K562 (cell line): Measurements from ENCODE around the gene SUGP1. TPM values are rescaled to one million over a fixed set of nuclear protein-coding genes. Genes with fewer than 3 reads are reported as not detected.
A peak's percentile ranks its signal among the peaks of the same experiment; 100 is the strongest.

ENCODE experiments used
- ATAC-seq: fragments of 200-7000 bp; cut with Tn5 transposase; 3 replicates; pipeline ENCODE4 v1.9.1; 2020; ENCODE audit warnings: moderate library complexity
- BruUV-seq: library from RNA; stranded (reverse); fragments of 400-500 nt; replicated peaks from 2 replicates; lab custom pipeline; 2021; lab: Mats Ljungman, UMichigan
- CTCF ChIA-PET: fragments of 300-600 bp; formaldehyde crosslinking; extraction: SDS; loops from one replicate; lab custom pipeline; 2021; ENCODE audit warnings: low intra/inter-chr PET ratio; lab: Yijun Ruan, JAX
- POLR2A ChIA-PET: fragments of 300-600, 350-650 bp; sonication (Branson Sonifier 250); formaldehyde crosslinking; extraction: SDS; loops from one replicate; lab custom pipeline; 2021; ENCODE audit warnings: antibody characterized with exemption, inconsistent platforms; lab: Yijun Ruan, JAX
- DNase-seq, 4 experiments: peaks; one replicate each; pipeline versions ENCODE4 v3.0.0 to v3.0.0-alpha.2; 2011 to 2018; ENCODE audit warnings: low spot score in 3 of 4, mixed read lengths in 3 of 4; ENCODE audit errors: extremely low read depth in 1 of 4
- FAIRE-seq: peaks from 2 replicates; lab custom pipeline; 2011; peaks lifted over from hg19 to GRCh38; lab: Jason Lieb, UNC
- H2AFZ ChIP-seq: 2 replicates; pipeline ENCODE4 v1.6.0; 2011; ENCODE audit warnings: low read depth, low read length, control low read depth, inconsistent platforms
- H3K27ac ChIP-seq: fragments of 200-600 bp; 3 replicates; pipeline ENCODE4 v1.8.0; 2011; ENCODE audit warnings: low read depth, mild to moderate bottlenecking, control low read depth, inconsistent platforms, low read length, moderate library complexity, mixed read lengths; ENCODE audit errors: extremely low read depth
- H3K27me3 ChIP-seq, 2 experiments: fragments of 300-600 bp in 1 of 2; 2 replicates in 1 of 2; 3 replicates in 1 of 2; pipeline versions ENCODE4 v1.6.0 to v1.8.0; 2011; ENCODE audit warnings: inconsistent platforms in 2 of 2, low read length in 2 of 2, mild to moderate bottlenecking in 1 of 2, mixed read lengths in 1 of 2, moderate library complexity in 1 of 2; ENCODE audit not compliant: control insufficient read depth in 2 of 2, insufficient read depth in 2 of 2
- H3K36me3 ChIP-seq: fragments of 300-600 bp; 3 replicates; pipeline ENCODE4 v1.8.0; 2011; ENCODE audit warnings: mild to moderate bottlenecking, low read length, inconsistent platforms; ENCODE audit not compliant: control insufficient read depth, insufficient read depth
- H3K4me1 ChIP-seq, 2 experiments: fragments of 200-600 bp in 1 of 2; replicated peaks in 1 of 2; 2 replicates in 1 of 2; 3 replicates in 1 of 2; pipeline versions ENCODE4 v1.5.1 to v1.8.0; 2011; ENCODE audit warnings: inconsistent platforms in 2 of 2, low read length in 2 of 2, mild to moderate bottlenecking in 1 of 2, mixed read lengths in 1 of 2, moderate library complexity in 1 of 2; ENCODE audit not compliant: control insufficient read depth in 2 of 2, insufficient read depth in 2 of 2
- H3K4me2 ChIP-seq: 2 replicates; pipeline ENCODE4 v1.6.1; 2011; ENCODE audit warnings: low read length, control low read depth, inconsistent platforms, mixed read lengths; ENCODE audit not compliant: insufficient read depth
- H3K4me3 ChIP-seq: fragments of 200-600 bp; sonication (generic), shearing (Covaris generic); 2 replicates; pipeline ENCODE4 v1.5.1; 2016; ENCODE audit warnings: control low read depth, inconsistent platforms
- H3K79me2 ChIP-seq: fragments of 200-600 bp; 3 replicates; pipeline ENCODE4 v1.8.0; 2011; ENCODE audit warnings: low read length, inconsistent platforms; ENCODE audit not compliant: control insufficient read depth, insufficient read depth
- H3K9ac ChIP-seq, 2 experiments: 2 replicates each; pipeline versions ENCODE4 v1.6.0 to v1.6.1; 2011; ENCODE audit warnings: low read depth in 2 of 2, low read length in 2 of 2, control low read depth in 1 of 2, inconsistent platforms in 1 of 2, mild to moderate bottlenecking in 1 of 2, mixed read lengths in 1 of 2; ENCODE audit not compliant: insufficient read depth in 1 of 2
- H3K9me1 ChIP-seq: one replicate; pipeline ENCODE4 v1.6.0; 2011; ENCODE audit warnings: inconsistent platforms, mild to moderate bottlenecking, low read length, moderate library complexity; ENCODE audit not compliant: control insufficient read depth, insufficient read depth
- H3K9me3 ChIP-seq: replicated peaks from 2 replicates; pipeline ENCODE4 v1.5.1; 2011; ENCODE audit warnings: low read depth, low read length, inconsistent platforms; ENCODE audit not compliant: control insufficient read depth, insufficient read depth
- H4K20me1 ChIP-seq: replicated peaks from 2 replicates; pipeline ENCODE4 v1.6.1; 2011; ENCODE audit warnings: low read length, inconsistent platforms, mixed read lengths; ENCODE audit not compliant: control insufficient read depth, insufficient read depth
- ATF7 ChIP-seq: fragments of 450-650 bp; IDR thresholded peaks from 2 replicates; pipeline ENCODE4 v1.7.1; 2014; ENCODE audit warnings: mild to moderate bottlenecking, moderate library complexity
- CBFA2T2 ChIP-seq: fragments of 450-650 bp; conservative IDR thresholded peaks from 2 replicates; pipeline ENCODE4 v1.6.1; 2017; ENCODE audit warnings: mild to moderate bottlenecking
- POLR2G ChIP-seq: fragments of 200-400 bp; formaldehyde crosslinking; IDR thresholded peaks from 2 replicates; pipeline ENCODE4 v1.6.1; 2017; ENCODE audit warnings: low read depth, mild to moderate bottlenecking, antibody characterized with exemption, low read length, moderate library complexity
- POLR3G ChIP-seq: IDR thresholded peaks from 2 replicates; pipeline ENCODE4 v1.6.1; 2011; ENCODE audit not compliant: insufficient read length, insufficient replicate concordance; ENCODE audit errors: extremely low read depth
- SRSF9 ChIP-seq: fragments of 200-400 bp; formaldehyde crosslinking; IDR thresholded peaks from 2 replicates; pipeline ENCODE4 v1.6.1; 2017; ENCODE audit warnings: low read depth, low read length, borderline replicate concordance
- ZNF592 ChIP-seq: fragments of 450-650 bp; IDR thresholded peaks from 2 replicates; pipeline ENCODE4 v1.6.1; 2017; ENCODE audit warnings: antibody characterized with exemption, mild to moderate bottlenecking
- WGBS: fragments of 100-300 bp; shearing (Covaris generic); methylation state at CpG from one replicate; pipeline ENCODE4 v1.1.6; 2016; ENCODE audit warnings: low coverage, mixed read lengths; ENCODE audit not compliant: insufficient coverage; ENCODE audit errors: missing lambda C conversion rate; 5-methylcytosine and 5-hydroxymethylcytosine counted together
- in situ Hi-C: fragments of 300-500 bp; cut with MboI; formaldehyde crosslinking; loops from 4 replicates; pipeline ENCODE4 v1.15.0; 2018; ENCODE audit warnings: inconsistent platforms, mixed read lengths
- intact Hi-C: fragments of 100-400 bp; cut with micrococcal nuclease; formaldehyde crosslinking; loops from 2 replicates; pipeline ENCODE4 v1.14.2; 2022
- polyA plus RNA-seq, 8 experiments: library from polyadenylated mRNA; depleted of rRNA in 4 of 8; stranded (reverse) in 5 of 8; unstranded in 3 of 8; fragments of >200 nt; fragmentation: Nextera tagmentation in 2 of 8; fragmentation: Illumina TruSeq in 1 of 8; extraction: Ambion mirVana in 2 of 8; extraction: Trizol in 1 of 8; gene quantifications; 2 replicates each; pipeline versions ENCODE4 v1.2.1 to v1.2.3, GENCODE V29; 2011 to 2014; ENCODE audit warnings: inconsistent platforms in 1 of 8, missing spikeins in 1 of 8
- total RNA-seq, 7 experiments: library from RNA; depleted of rRNA in 6 of 7; stranded (reverse); fragments of >200 nt in 6 of 7; fragmentation: Illumina TruSeq in 2 of 7; extraction: Trizol in 2 of 7; gene quantifications; 2 replicates each; pipeline versions ENCODE4 v1.2.1 to v1.2.3, GENCODE V29; 2011 to 2021; ENCODE audit warnings: low replicate concordance in 1 of 7

SUGP1 gene
- total and polyA plus RNA-seq, 9 of the 15 experiments (the other 6 are each of a cell fraction or from before 2014, with no cell fraction given): 1.0 to 53.3 (median 32.4) TPM

- TF ChIP-seq POLR3G (no peak), ZNF592 (peak; percentile 82), ATF7 (peak; percentile 28; the same call in 1 of the 2 replicates), CBFA2T2 (0 out of 2 replicates have a peak, but pooled peaks have one; percentile 17)
These were observed 40.8 kb upstream of the SUGP1 start (continued) for GRCh38 chr19:19361075-19361594.

GRCh38 chr19:19356901-19357566, 36.7 kb upstream of the SUGP1 start:
- Histone ChIP-seq H3K36me3 (peaks cover 48% of the 10 kb centered on the region; the same call in 2 of the 3 replicates), H3K4me2 (no peak overlapping the region), H3K27ac (no peak overlapping the region), H2AFZ (no peak overlapping the region), H3K4me3 (no peak overlapping the region), H3K9me3 (no peaks in the 10 kb centered on the region), H3K9me1 (no peaks in the 10 kb centered on the region), H3K79me2 (no peaks in the 10 kb centered on the region), H3K4me1 (peaks cover 3 to 11% of the 10 kb centered on the region in 2 experiments; a peak in 3 of 5 replicates), H4K20me1 (no peaks in the 10 kb centered on the region), H3K27me3 (no peaks in the 10 kb centered on the region), H3K9ac (0 out of 4 replicates have a peak overlapping the region, but pooled peaks of 1 of the 2 experiments have one; percentile 14)
- ATAC-seq (no peak; the same call in 2 of the 3 replicates), FAIRE-seq (no peak), DNase-seq (no peak)
- 82% methylated on average over 13 of the region's 13 CpGs for WGBS
- POLR2A ChIA-PET: interaction anchor here (0.8 to 1.4 kb wide), 2 partner anchors 10 to 15 kb away, joined by 3 to 7 read pairs; no protein-coding TSS in a partner anchor
- no TSS peak for BruUV-seq
- intact Hi-C loops (no loop called here), in situ Hi-C loops (no loop called here)
- CTCF ChIA-PET: no interaction called here
- TF ChIP-seq SRSF9: no peak
- peak; percentile 50; the same call in 1 of the 2 replicates for TF ChIP-seq POLR2G
